IPS-15b (cell line): Measurements from ENCODE around the gene CGAS.
A peak's percentile ranks its signal among the peaks of the same experiment; 100 is the strongest.
"Not testable (repeated sequence)": the region's sequence is repeated elsewhere in the genome, so short reads cannot be mapped to it uniquely, and the experiment has no call there.

ENCODE experiments used
- H3K27me3 ChIP-seq: one replicate; pipeline ENCODE4 v1.6.1; 2013; ENCODE audit warnings: low read length; ENCODE audit not compliant: control insufficient read depth, insufficient read depth
- H3K36me3 ChIP-seq: one replicate; pipeline ENCODE4 v1.6.1; 2013; ENCODE audit warnings: low read length; ENCODE audit not compliant: control insufficient read depth, insufficient read depth
- H3K4me1 ChIP-seq: one replicate; pipeline ENCODE4 v1.6.1; 2013; ENCODE audit warnings: mild to moderate bottlenecking, low read length; ENCODE audit not compliant: control insufficient read depth, insufficient read depth
- H3K4me3 ChIP-seq: one replicate; pipeline ENCODE4 v1.5.1; 2013; ENCODE audit warnings: low read depth, low read length
- H3K9ac ChIP-seq: one replicate; pipeline ENCODE4 v1.6.1; 2013; ENCODE audit warnings: low read depth, mild to moderate bottlenecking, low read length
- H3K9me3 ChIP-seq: one replicate; pipeline ENCODE4 v1.6.1; 2013; ENCODE audit warnings: mild to moderate bottlenecking, low read length; ENCODE audit not compliant: control insufficient read depth, insufficient read depth

CGAS gene

DNA sequence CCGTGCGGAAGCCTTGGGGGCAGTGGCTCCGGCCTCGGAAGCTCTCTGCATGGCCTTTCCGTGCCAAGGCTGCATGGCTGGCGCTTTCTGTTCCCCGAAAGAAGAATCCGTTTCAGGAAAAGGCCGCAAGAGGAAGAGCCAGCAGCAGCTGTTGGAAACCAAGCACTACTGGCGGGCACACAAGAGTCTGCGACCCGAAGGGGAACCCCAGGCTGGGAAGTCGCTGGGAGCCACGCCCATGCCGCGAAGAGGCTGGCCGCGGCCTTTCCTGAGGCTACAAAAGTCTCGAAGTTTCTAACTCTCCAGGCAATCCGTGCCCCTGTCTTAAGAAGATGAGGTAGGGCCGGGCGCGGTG lies at the start of gene CGAS:
Gene CGAS (minus strand): TSS at position 191 of the 355 bp plus-strand sequence. CDS start 116 bp downstream, at position 75.
- no peaks in the 10 kb centered on the region for H3K36me3 ChIP-seq
- H3K27me3 ChIP-seq, result peaks cover 7% of the 10 kb centered on the region
- peak within 1 kb of the TSS; percentile 70 for H3K9ac ChIP-seq
- H3K4me1 ChIP-seq, result no peaks in the 10 kb centered on the region
- H3K9me3 ChIP-seq, result no peaks in the 10 kb centered on the region
- H3K4me3 ChIP-seq, result peak within 1 kb of the TSS; percentile 45

DNA sequence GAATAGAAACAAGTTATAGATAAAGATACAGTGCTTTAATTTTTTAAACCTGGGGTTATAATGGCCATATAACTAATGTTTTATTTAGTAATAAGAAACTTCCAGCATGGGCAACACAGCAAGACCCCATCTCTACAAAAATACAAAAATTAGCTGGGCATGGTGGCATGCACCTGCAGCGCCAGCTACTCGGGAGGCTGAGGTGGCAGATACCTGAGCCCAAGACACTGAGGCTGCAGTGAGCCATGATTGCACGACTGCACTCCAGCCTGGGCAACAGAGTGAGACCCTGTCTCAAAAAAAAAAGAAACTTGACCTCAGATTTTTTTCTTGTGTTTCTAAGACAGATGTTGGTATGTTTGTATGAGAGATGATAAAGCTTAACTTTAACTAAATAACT lies 45.8 kb upstream of the CGAS start:
- no peaks in the 10 kb centered on the region for H3K9me3 ChIP-seq
- no peaks in the 10 kb centered on the region for H3K36me3 ChIP-seq

DNA sequence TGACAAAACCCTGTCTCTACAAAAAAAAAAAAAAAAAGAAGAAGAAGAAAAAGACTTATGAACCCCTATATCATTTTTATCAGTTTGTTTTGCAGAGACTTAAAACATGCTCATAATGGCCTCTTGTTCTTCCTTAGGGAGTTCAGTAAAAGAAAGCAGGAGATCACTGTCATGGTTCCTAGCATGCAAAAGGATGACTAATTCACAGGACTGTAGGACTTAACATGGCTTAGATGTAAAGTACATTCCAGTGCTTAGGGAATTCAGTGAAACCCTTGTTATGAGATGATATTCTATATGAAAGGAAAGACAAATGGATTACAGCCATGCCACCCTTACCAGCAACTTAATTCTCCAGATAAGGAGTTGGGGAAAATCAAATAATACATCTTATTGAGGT lies 39.3 kb upstream of the CGAS start:
- Histone ChIP-seq H3K9ac (no peak overlapping the region), H3K4me3 (no peak overlapping the region), H3K27me3 (no peaks in the 10 kb centered on the region), H3K36me3 (no peaks in the 10 kb centered on the region), H3K4me1 (no peaks in the 10 kb centered on the region), H3K9me3 (no peaks in the 10 kb centered on the region)

More for the DNA sequence above, 45.8 kb upstream of the CGAS start:
- Histone ChIP-seq H3K4me1 (no peaks in the 10 kb centered on the region), H3K4me3 (no peak overlapping the region), H3K9ac (no peak overlapping the region), H3K27me3 (no peaks in the 10 kb centered on the region)

DNA sequence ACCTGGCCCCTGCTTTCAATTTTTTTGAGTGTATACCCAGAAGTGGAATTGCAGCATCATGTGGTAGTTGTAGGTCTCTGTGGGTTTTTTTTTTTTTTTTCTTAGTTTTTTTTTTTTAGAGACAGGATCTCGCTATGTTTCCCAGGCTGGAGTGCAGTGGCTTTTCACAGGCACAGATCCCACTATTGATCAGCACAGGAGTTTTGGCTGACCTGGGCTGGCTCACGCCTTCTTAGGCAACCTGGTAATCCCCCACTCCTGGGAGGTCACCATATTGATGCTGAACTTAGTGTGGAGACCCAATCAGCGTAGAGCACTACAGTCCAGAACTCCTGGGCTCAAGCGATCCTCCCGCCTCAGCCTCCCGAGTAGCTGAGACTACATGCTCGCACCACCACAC lies 35.4 kb upstream of the CGAS start:
- no peaks in the 10 kb centered on the region for H3K36me3 ChIP-seq

DNA sequence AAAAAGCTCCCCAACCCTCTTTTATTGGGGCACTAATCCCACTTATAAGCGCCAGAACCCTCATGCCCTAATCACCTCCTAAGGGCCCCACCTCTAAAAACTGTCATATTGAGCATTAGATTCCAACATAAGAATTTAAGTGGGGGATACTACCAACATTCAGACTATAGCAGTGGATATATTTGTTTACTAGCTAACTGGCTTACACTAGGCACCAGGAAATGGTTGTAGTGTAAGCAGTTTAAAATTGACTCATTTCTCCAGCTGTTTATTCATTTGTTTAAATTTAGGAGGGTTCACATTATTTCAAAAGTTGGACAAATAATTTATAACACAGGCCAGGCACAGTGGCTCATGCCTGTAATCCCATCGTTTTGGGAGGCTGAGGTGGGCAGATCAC lies 32.3 kb upstream of the CGAS start:
- Histone ChIP-seq H3K9ac (no peak overlapping the region), H3K4me3 (no peak overlapping the region), H3K4me1 (no peaks in the 10 kb centered on the region), H3K36me3 (peaks cover 17% of the 10 kb centered on the region), H3K27me3 (no peaks in the 10 kb centered on the region), H3K9me3 (no peaks in the 10 kb centered on the region)

More for the DNA sequence above, 35.4 kb upstream of the CGAS start:
- no peaks in the 10 kb centered on the region for H3K4me1 ChIP-seq
- no peak overlapping the region for H3K4me3 ChIP-seq
- H3K27me3 ChIP-seq, result no peaks in the 10 kb centered on the region
- H3K9me3 ChIP-seq, result no peaks in the 10 kb centered on the region
- no peak overlapping the region for H3K9ac ChIP-seq

DNA sequence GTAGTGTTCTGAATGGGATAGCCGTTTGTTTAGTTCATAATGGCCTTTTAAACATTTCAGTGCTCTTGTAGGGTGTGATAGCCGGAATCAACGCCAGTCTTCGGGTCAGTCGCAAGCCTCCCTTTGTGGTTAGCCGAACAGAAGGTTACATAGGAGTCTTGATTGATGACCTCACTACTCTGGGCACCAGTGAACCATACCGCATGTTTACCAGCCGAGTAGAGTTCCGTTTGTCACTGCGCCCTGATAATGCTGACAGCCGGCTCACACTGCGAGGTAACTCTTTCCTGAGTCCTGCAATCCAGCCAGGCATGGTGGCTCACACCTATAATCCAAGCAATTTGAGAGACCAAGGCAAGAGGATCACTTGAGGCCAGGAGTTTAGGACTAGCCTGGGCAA lies 29.9 kb upstream of the CGAS start:
- Histone ChIP-seq H3K4me3 (no peak overlapping the region), H3K36me3 (peaks cover 17% of the 10 kb centered on the region), H3K4me1 (no peaks in the 10 kb centered on the region), H3K27me3 (no peaks in the 10 kb centered on the region), H3K9me3 (no peaks in the 10 kb centered on the region), H3K9ac (no peak overlapping the region)

DNA sequence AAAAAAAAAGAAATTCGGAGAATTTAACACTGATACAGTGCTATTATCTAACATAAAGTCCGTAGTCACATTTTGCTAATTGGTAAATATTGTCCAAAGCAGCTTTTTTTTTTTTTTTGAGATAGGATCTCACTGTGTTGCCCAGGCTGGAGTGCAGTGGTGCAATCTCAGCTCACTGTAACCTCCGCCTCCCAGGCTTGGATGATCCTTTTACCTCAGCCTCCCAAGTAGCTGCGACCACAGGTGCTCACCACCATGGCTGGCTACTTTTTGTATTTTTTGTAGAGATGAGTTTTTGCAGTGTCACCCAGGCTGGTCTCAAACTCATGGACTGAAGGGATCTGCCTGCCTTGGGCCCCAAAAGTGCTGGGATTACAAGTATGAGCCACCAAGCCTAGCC lies 25.3 kb upstream of the CGAS start:
- Histone ChIP-seq H3K9me3 (no peaks in the 10 kb centered on the region), H3K36me3 (peaks cover 23% of the 10 kb centered on the region), H3K4me1 (no peaks in the 10 kb centered on the region), H3K27me3 (no peaks in the 10 kb centered on the region), H3K4me3 (no peak overlapping the region), H3K9ac (no peak overlapping the region)

DNA sequence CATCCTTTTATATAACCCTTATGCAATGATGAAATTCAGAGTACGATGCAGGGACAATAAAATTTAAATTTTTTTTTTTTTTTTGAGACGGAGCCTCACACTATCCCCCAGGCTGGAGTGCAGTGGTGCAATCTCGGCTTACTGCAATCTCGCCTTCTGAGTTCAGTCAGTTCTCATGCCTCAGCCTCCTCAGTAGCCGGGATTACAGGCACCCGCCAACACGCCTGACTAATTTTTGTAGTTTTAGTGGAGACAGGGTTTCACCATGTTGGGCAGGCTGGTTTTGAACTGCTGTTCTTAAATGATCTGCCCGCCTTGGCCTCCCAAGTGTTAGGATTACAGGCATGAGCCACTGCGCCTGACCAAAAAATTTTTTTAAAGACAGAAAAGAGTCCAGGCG lies 24.6 kb upstream of the CGAS start:
- H3K4me1 ChIP-seq, result no peaks in the 10 kb centered on the region
- no peaks in the 10 kb centered on the region for H3K9me3 ChIP-seq
- H3K27me3 ChIP-seq, result no peaks in the 10 kb centered on the region
- no peak overlapping the region for H3K9ac ChIP-seq
- no peak overlapping the region for H3K4me3 ChIP-seq
- H3K36me3 ChIP-seq, result peaks cover 17% of the 10 kb centered on the region

DNA sequence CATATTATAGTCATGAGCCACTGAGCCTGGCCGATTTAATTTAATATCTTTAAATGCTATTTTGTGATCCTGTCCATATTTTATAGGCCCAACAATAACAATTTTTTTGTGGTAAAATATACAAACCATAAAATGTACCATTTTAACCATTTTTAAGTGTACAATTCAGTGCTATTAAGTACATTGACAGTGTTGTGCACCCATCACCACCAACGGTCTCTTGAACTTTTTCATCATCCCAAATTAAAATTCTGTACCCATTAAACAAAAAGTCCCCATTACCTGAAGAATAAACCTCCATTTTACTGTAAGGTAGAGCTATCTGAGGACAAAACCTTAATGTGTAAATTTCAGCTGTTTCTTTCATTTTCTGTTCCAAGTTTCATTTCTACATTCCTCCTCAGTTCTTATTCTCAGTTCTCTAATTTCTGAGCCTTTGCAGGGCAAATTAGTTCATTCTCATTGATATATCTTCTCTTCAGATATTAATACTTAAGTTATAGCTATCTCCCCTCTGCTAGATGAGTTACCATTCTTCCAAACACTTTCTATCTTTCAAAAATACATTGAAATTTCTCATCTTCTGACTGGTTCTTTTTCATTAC lies 19.7 kb upstream of the CGAS start:
- no peak overlapping the region for H3K4me3 ChIP-seq
- H3K36me3 ChIP-seq, result peaks cover 9% of the 10 kb centered on the region
- H3K9me3 ChIP-seq, result no peaks in the 10 kb centered on the region
- H3K9ac ChIP-seq, result no peak overlapping the region
- no peaks in the 10 kb centered on the region for H3K4me1 ChIP-seq
- H3K27me3 ChIP-seq, result no peaks in the 10 kb centered on the region

DNA sequence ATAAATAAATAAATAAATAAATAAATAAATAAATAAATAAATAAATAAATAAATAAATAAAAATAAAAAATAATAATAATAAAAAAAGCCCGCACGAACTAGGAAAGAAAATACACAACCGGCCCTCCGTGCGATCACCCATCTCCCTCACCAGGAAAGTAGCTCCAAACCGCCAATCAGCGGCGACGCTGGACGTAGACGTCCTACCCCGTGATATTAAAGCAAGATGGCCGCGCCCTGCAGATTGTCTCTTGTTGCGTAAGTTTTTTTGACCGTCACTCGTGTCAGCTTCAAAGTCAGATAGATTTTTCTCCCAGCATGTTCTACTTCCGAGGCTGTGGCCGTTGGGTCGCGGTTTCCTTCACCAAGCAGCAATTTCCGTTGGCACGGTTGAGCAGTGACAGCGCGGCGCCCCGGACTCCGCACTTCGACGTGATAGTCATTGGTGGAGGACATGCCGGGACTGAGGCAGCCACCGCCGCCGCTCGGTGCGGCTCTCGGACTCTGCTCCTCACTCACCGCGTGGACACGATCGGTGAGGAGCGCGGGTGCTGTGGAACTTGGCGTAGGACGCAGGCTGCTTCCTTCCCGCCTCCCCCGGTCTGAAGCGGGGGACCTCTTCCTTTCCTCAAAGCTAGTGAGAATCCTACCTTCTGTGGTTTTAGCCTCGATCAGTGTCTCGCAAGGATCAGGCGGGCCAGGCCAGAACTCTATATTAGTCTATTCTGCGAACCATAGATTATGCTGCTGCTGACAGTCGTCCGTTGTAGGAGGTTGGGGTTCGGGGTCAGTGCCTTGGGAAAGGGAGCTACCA lies 9.6 kb upstream of the CGAS start, which contains the start of gene MTO1:
Gene MTO1 (plus strand): TSS at position 201 of the 814 bp plus-strand sequence. CDS start 118 bp downstream, at position 319.
- Histone ChIP-seq H3K9ac (peak within 1 kb of the TSS; percentile 91), H3K36me3 (no peaks in the 10 kb centered on the region), H3K4me1 (no peaks in the 10 kb centered on the region), H3K9me3 (no peaks in the 10 kb centered on the region), H3K4me3 (peak within 1 kb of the TSS; percentile 94), H3K27me3 (no peaks in the 10 kb centered on the region)

DNA sequence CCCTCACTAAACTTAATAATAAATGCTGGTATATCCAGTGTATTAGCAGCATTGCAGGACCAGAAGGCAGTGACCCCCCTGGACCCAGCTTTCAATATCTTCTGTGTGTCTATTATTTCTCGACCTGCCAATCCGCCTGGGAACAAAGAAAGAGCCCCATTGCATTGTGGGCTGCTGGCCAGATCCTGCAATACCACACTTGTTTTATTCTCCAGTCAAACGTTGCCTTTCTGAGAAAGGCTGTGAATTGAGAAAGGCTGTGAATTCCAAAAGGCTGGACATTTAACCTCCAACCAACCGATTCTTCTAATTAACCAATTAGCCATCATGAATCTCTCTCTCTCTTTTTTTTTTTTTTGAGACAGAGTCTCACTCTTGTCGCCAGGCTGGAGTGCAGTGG lies 8.0 kb upstream of the CGAS start:
- no peaks in the 10 kb centered on the region for H3K36me3 ChIP-seq
- H3K27me3 ChIP-seq, result no peaks in the 10 kb centered on the region
- H3K9me3 ChIP-seq, result no peaks in the 10 kb centered on the region
- H3K4me3 ChIP-seq, result no peak overlapping the region
- H3K9ac ChIP-seq, result no peak overlapping the region
- no peaks in the 10 kb centered on the region for H3K4me1 ChIP-seq

DNA sequence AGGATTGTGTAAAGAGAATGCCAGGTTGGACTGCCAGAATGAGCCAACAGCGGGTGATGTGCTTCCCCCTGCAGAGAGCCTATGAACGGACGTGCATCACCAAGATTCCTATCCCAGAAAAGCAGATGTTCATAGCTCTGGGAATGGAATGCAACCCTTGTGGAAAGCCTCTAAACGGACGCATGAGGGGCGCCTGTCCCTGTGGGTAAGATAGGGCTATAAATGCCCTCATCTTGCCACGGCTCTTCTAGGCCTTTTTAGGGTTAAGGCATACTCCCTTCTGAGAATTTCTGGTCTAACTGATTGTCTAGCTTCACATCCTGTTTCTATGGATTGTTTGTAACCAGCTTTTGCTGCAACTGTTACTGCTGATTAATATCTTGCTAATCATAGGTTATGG lies 7.4 kb upstream of the CGAS start:
- H3K36me3 ChIP-seq, H3K9ac ChIP-seq, H3K27me3 ChIP-seq: not testable (repeated sequence)

More for the DNA sequence above, 7.4 kb upstream of the CGAS start:
- not testable (repeated sequence) for H3K9me3 ChIP-seq, H3K4me3 ChIP-seq, H3K4me1 ChIP-seq
